SW480 (cell line): ENCODE results near the gene CST3.
"Not testable (repeated sequence)": the region's sequence is repeated elsewhere in the genome, so short reads cannot be mapped to it uniquely, and the experiment has no call there.

ENCODE experiments used
- DNase-seq: peaks from one replicate; pipeline ENCODE4 v3.0.0-alpha.2; 2016; ENCODE audit warnings: low spot score

The CST3 gene, protein sequence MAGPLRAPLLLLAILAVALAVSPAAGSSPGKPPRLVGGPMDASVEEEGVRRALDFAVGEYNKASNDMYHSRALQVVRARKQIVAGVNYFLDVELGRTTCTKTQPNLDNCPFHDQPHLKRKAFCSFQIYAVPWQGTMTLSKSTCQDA

DNA sequence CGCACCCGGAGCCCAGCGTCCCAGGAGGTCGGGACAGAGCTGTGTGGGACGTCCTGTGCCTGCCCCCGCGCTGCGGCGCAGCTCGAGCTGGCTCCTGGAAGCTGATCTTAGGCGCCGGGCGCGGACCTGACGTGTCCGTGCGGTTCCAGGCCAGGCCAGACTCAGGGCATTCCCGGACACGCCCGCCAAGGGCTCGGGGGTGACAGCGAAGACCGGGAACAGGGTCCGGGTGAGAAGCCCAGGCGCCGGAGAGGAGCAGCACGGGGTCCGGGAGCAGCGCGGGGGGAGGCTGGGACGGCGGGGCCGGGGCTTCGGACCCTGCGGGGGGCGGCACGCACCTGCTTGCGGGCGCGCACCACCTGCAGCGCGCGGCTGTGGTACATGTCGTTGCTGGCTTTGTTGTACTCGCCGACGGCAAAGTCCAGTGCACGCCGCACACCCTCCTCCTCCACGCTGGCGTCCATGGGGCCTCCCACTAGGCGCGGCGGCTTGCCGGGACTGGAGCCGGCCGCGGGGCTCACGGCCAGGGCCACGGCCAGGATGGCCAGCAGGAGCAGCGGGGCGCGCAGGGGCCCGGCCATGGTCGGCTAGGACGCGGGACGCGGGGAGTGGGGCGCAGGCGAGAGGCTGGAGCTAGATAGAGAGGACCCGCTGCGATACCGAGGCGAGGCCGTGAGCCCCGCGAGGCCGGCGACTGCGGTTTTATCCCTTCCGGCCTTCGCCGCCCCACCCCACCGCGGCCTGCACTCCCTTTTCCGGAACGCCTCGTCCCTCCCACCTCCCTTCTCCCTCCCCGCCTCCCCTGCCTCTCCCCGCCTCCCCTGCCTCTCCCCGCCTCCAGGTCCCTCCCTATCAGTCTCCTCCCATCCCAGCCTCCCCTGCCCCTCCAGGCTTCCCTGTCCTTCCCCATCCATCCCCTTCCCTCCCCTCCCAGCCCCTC lies at the start of gene CST3:
TSS of gene CST3 (minus strand) at position 674 of the 940 bp plus-strand sequence. CDS start at position 581, 93 bp downstream.
- peak; percentile 98 for DNase-seq

DNA sequence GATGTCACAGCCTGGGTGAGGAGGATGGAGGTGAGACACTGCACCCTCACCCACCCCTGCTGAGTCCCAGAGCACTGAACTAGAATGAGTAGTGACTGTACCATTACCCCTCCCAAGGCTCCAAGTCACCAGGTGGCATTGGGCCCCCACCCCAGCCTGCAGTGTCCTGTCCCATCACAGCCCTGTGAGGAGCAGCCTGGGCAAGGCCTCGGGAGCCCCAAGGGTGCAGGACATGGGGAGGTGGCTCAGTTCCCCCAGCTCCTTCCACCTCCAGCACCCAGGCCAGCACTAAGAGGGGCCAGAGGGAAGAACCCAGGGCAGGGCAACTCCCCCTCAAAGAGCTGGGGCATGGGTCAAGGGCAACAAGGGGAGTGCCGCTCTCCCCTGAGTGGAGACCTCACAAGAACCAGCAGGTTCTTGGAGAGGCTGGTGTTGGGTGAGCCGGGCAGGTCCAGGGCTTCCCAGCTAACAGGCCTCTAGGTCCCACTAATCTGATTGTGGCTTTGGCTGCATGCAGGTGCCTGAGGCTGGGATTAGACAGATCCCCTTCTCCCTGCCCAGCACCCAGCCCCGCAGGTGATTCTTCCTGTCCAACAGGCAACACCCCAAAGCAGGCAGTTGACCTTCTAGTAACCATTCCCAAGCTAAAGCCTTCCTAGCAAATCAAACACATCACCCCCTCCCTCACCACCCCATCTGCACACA lies 48.4 kb upstream of the CST3 start:
- DNase-seq, result no peak

DNA sequence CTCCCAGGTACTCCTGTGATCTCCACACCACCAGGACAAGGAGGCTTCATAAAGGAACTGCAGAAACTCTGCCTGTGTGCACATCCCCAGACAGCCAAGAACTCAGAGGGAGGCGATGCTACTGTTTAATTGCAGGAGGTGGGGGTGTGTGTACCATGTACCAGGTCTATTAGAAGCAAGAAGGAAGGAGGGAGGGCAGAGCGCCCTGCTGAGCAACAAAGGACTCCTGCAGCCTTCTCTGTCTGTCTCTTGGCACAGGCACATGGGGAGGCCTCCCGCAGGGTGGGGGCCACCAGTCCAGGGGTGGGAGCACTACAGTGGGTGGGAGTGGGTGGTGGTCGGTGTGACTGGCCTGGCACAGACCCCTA lies 47.8 kb upstream of the CST3 start:
- DNase-seq, result not testable (repeated sequence)

GRCh38 chr20:23684261-23684660 lies 46.5 kb upstream of the CST3 start:
- DNase-seq, result no peak

DNA sequence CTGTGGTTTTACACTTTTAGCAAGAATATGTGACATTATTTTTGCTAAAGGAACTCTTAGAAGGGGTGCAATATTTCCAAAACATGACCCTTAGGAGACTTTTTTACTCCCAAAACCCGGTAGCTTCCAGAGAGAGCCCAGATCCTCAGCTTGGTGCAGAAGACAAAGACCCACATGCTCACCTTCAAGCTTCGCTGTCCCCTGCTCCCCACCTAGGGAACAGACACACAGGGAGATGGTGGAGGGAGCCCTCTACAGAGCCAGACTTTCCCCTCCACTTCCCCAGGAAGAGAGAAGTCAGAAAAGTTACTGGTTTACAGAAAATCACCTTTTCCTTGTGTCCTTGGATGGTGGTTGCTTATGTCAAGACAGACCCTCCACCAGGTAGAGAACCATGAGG lies 46.1 kb upstream of the CST3 start:
- DNase-seq, result no peak

- DNase-seq, result no peak
Observed at GRCh38 chr20:23683281-23683680, 45.5 kb upstream of the CST3 start.

DNA sequence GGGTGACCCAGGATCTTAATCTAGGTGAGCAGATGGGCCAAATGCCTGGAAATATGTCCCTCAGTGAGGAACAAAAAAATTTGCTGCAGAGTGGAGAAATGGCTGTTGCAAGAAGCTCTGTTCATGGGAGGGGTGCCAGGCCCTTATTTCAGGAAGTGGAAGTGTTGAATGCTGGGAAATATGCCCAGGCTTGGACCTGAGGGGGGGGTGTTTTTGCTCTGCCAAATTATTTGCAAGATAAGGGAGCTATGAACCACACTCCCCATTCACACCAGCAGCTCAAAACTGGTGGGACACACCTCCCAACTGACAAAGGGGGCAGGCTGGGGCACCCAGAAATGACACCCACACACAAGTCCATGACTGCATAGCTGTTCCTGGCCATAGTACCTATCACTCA lies 42.4 kb upstream of the CST3 start:
- no peak for DNase-seq

DNA sequence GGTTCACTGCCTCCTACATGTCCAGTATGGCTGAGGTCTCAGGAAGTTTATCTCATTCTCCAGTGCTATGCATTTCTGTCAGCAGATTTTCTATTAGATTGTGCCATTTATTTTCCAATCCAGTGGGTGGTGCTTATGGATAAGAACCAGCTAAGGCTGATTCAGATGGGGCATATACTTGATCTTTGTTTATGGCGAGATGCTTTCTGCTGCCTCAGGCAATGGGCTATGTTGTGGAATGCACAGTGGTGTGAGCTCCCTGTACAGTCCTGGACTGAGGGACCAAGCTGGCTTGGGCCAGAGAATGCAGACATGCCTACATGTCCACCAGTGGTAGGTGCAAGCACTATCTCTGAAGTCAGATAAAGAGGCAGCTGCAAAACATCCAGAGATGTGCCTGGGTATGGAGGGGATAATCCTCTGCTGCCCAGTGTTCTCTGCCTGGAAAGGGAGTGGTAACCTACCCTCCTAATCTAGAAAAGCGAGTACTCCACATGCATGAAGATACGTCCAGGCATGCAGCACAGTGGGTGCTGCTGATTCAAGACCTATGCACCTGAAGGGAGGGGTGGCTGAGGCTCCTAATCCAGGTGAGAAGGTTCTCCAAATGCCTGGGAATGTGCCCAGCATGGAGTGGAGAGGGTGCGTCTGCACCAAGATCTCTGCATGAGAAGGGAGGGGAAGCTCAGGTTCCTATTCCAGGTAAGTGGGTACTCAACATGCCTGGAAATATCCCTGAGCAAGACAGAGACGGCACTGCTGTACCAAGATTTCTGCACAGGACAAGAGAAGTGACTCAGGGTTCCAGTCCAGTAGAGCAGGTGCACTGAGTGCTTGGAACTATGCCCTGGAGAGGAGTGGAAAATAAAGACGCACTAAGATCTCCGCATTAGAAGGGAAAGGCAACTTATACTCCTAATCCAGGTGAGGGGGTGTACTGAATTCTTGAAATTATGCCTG lies 41.7 kb upstream of the CST3 start:
- DNase-seq, result no peak

GRCh38 chr20:23673209-23673608 lies 35.5 kb upstream of the CST3 start:
- DNase-seq, result no peak

- DNase-seq, result no peak
Observed at GRCh38 chr20:23672158-23672557, 34.4 kb upstream of the CST3 start.

GRCh38 chr20:23671479-23671878 lies 33.7 kb upstream of the CST3 start:
- no peak for DNase-seq

GRCh38 chr20:23670361-23670760 lies 32.6 kb upstream of the CST3 start:
- no peak for DNase-seq

- DNase-seq, result no peak
Observed at GRCh38 chr20:23669866-23670265, 32.1 kb upstream of the CST3 start.

- DNase-seq, result no peak
Observed at GRCh38 chr20:23669327-23669726, 31.6 kb upstream of the CST3 start.

DNA sequence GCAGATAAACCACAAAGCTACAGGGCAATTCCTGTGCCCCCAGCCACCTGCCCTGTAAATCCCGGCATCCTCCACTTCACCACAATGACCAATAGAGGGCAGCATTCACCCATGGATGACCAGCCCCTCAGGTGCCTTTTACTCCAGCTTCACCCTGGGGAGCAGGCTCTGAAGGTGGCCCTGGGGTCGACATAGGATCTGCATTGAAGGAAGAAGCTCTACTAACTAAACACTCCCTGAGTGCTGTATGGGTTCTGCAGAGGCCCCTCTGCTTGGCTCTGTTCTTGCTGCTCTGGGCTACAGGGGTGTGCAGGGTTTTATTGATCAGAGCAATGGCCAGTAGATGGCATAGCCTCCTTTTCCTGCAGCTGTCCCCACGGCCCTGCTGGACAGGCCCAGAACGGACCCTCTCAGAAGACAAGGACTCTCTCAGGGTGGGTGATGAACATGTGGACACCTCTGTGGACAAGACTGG lies 30.8 kb upstream of the CST3 start:
- DNase-seq, result peak; percentile 78

DNA sequence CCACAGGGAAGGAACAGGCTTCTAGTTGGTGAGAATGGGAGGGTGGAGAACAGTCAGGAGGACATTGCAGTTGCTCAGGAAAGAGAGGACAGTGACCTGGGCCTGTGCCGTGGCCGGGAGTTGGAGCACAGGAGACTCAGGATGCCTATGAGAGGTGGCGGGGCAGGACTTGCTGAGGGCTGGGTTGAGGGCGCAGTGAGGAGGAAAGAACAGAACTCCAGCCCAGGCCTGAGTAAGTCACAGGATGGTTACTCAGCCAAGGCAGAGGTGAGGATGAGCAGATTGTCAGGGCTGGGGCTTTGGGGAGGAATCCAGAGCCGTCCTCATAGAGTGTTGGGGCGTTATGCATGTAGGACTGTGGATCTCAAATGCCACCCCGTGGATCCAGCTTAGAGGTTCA lies 29.9 kb upstream of the CST3 start:
- no peak for DNase-seq

- DNase-seq, result no peak
Observed at GRCh38 chr20:23666698-23667097, 28.9 kb upstream of the CST3 start.

DNA sequence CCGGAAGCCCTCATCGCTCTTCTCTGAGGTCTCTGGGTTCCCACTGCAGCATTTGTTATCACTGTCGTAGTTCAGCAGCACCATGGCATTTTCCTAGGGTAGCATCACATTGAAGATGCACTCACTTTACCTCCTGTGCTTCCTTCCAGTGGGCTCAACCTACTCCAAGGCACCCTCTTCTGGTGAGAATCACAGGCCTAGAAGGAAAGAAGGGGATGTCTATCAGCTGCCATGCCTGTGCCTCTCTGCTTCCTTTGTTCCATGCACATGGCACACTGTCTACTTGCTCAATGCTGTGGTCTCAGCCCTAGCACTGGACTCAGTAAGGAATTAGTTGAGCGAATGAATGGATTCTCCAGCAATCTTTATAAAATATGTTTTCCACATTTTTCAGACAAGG lies 28.4 kb upstream of the CST3 start:
- peak; percentile 34 for DNase-seq

DNA sequence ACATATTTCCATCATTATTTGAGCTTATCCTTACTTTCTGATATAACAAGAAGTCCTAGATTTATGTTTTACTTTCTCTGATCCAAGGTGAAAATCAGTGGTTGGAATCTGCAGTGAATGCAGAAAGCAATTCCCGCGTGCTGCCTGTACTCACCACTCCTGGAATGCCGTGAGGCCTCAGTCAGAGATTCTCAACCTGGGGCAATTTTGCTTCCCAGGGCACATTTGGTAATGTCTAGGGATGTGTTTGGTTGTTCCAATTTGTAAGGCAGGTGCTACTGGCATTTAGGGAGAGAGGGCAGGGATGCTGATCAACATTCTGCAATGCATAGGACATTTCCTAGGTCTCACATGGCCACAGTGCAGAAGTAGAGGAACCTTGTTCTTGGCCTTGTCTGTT lies 27.2 kb upstream of the CST3 start:
- DNase-seq, result no peak

GRCh38 chr20:23664046-23664445 lies 26.3 kb upstream of the CST3 start:
- DNase-seq, result not testable (repeated sequence)

GRCh38 chr20:23663180-23663579 lies 25.4 kb upstream of the CST3 start:
- no peak for DNase-seq
